Upper lobe of left lung (tissue), 4 donors: ENCODE measurements around the gene ARL4A.

ENCODE experiments used
- CTCF ChIP-seq, 6 experiments: fragments of 450-650 bp in 4 of 6; fragments of 200-600 bp in 2 of 6; sonication (generic) in 2 of 6; IDR thresholded peaks; one replicate each; pipeline ENCODE4 v1.5.1; 2016 to 2019; ENCODE audit warnings: antibody characterized with exemption in 6 of 6
- EP300 ChIP-seq, 4 donors: sonication (generic); formaldehyde crosslinking; IDR thresholded peaks; one replicate each; pipeline ENCODE4 v1.5.1; 2017; ENCODE audit warnings: antibody characterized with exemption in 4 of 4, control low read depth in 2 of 4
- POLR2A ChIP-seq, 4 donors: fragments of 450-650 bp; IDR thresholded peaks; one replicate each; pipeline ENCODE4 v1.5.1; 2016 to 2017; ENCODE audit warnings: antibody characterized with exemption in 4 of 4, mild to moderate bottlenecking in 2 of 4
- POLR2AphosphoS5 ChIP-seq, 2 donors: sonication (generic); formaldehyde crosslinking; IDR thresholded peaks; one replicate each; pipeline ENCODE4 v1.5.1; 2017; ENCODE audit warnings: antibody characterized with exemption in 2 of 2

GRCh38 chr7:12685550-12685949, 1.9 kb upstream of the ARL4A start:
- TF ChIP-seq EP300 (IDR thresholded peaks at IDR 0.05) (no peak), CTCF (IDR thresholded peaks at IDR 0.05) (peak in 4 of 6 experiments; percentile 10 to 48 (median 30)), POLR2A (IDR thresholded peaks at IDR 0.05) (no peak), POLR2AphosphoS5 (IDR thresholded peaks at IDR 0.05) (no peak)
